Measurements from ENCODE around the gene CD209.

CD209 gene

GRCh38 chr19:7706955-7707456 lies 40.3 kb downstream of the CD209 start:
- H3K4me3 ChIP-seq (ENCODE audit: low read depth, low read length): no peak overlapping the region
- no peaks in the 10 kb centered on the region for H3K27me3 ChIP-seq (replicated peaks)
- in situ Hi-C loops (cut with HindIII; ENCODE audit: low pct_ligation_motif_present, low sequenced_read_pairs): no loop called here
- H3K36me3 ChIP-seq (replicated peaks): no peaks in the 10 kb centered on the region
- no peak for DNase-seq
- no peak overlapping the region for H3K27ac ChIP-seq
- no peak for TF ChIP-seq CTCF (IDR thresholded peaks at IDR 0.05; ENCODE audit: low read depth, low read length, missing control alignments)

DNA sequence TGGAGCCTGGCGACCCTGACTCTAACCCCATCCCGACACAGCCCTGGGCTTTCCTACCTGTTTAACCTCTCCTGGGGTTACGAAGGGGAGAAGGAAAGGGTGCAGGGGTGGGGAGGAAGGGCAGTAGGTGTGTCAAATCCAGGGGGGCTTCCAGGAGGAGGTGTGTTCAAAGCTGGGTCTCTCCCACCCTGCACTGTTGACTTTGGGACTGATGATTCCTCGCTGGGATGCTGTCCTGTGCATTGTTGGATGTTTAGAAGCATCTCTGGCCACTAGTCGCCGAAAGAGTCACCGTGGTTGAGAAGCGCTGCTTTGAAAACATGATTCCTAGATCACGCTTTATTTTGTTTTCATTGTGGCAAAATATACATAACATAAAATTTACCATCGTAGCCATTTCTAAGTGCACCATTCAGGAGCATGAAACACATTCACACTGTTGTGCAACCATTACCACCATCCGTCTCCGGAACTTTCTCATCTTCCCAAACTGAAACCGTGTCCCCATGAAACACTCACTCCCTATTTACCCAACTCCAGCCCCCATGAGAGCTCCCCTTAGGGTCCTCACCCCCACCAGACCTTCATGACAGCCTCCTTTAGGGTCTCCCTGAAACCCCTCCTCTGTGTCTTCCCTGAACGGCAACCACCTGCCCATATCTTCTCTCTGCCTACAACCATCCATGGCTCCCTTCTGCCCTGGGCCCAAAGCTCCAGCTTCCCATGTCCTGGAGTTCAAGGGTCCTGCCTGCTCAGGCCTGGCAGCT lies 41.0 kb downstream of the CD209 start:
- Histone ChIP-seq H3K36me3 (replicated peaks) (no peaks in the 10 kb centered on the region), H3K4me3 (ENCODE audit: low read depth, low read length) (no peak overlapping the region), H3K27ac (no peak overlapping the region), H3K27me3 (replicated peaks) (no peaks in the 10 kb centered on the region)
- DNase-seq: no peak
- in situ Hi-C loops (cut with HindIII; ENCODE audit: low pct_ligation_motif_present, low sequenced_read_pairs): no loop called here
- no peak for TF ChIP-seq CTCF (IDR thresholded peaks at IDR 0.05; ENCODE audit: low read depth, low read length, missing control alignments)

DNA sequence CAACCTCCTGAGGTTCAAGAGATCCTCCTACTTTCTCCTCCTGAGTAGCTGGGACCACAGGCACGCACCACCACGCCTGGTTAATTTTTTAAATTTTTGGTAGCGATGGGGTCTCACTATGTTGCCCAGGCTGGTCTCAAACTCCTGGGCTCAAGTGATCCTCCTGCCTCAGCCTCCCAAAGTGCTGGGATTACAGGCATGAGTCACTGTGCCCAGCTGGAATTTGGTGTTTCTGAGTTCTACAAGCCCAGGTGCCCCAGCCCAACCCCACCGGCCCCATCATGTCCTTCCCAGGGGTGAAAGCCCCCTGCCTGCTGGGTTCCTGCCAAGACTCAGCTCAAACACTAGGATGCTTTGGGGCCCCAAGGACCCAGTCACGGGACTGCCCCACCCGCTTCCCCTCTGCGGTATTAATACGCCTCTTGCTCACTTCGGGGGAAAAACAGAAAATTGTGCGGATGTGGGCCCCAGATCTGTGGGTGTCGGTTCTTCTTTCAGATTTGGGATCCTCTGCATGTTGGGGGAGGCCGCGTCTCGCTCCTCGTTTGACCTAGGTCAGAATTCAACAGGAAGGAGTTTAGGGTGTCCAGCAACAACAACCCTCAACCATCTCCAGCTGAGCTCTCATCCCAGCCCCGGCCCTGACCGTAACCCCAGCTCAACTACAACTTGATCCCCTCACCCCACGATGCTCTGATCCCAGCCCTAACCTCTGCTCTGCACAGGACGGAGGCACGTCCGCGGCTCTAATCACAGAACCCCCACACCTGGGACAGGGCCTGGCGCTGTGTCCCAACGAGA lies 41.7 kb downstream of the CD209 start:
- TF ChIP-seq CTCF (IDR thresholded peaks at IDR 0.05; ENCODE audit: low read depth, low read length, missing control alignments): no peak
- in situ Hi-C loops (cut with HindIII; ENCODE audit: low pct_ligation_motif_present, low sequenced_read_pairs): no loop called here
- Histone ChIP-seq H3K4me3 (ENCODE audit: low read depth, low read length) (no peak overlapping the region), H3K36me3 (replicated peaks) (no peaks in the 10 kb centered on the region), H3K27ac (no peak overlapping the region), H3K27me3 (replicated peaks) (no peaks in the 10 kb centered on the region)
- DNase-seq: no peak

DNA sequence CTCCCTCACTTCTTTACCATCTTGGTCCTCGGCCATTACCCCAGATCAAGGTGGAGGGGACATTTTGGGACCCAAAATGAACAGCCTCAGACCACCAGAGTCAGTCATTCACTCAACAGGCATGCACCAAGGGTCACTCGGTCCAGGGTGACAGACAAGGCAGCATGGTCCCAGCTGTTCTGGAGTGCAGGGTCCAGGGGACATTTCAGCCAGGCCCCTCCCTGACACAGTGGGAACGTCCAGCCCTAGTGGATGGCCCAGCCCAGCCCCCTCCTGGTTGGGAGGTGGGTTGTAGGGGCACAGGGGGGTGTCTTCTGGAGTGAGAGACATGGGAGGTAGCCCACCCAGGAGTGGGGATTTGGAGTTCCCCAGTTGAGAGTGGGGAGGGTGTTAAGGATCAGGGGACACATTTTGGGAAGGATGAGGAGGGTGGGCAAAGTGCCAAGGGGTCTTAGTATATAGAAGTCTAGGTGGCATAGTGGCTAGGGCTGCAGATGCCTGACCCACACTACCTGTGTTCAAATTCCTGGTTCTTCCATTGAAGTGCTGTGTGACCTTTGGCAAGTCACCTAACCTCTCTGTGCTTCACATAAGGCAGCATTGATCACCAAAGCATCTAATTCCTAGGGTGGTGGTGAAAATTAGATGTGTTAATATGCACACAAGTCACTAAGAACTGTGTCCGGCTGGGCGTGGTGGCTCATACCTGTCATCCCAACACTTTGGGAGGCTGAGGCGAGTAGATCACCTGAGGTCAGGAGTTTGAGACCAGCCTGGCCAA lies 42.9 kb downstream of the CD209 start:
- no peak for DNase-seq
- H3K27ac ChIP-seq: no peak overlapping the region
- H3K36me3 ChIP-seq (replicated peaks): no peaks in the 10 kb centered on the region
- TF ChIP-seq CTCF (IDR thresholded peaks at IDR 0.05; ENCODE audit: low read depth, low read length, missing control alignments): no peak
- no peaks in the 10 kb centered on the region for H3K27me3 ChIP-seq (replicated peaks)
- H3K4me3 ChIP-seq (ENCODE audit: low read depth, low read length): no peak overlapping the region
- in situ Hi-C loops (cut with HindIII; ENCODE audit: low pct_ligation_motif_present, low sequenced_read_pairs): no loop called here

GRCh38 chr19:7703332-7703731 lies 44.0 kb downstream of the CD209 start:
- H3K36me3 ChIP-seq (replicated peaks): no peaks in the 10 kb centered on the region
- TF ChIP-seq CTCF (IDR thresholded peaks at IDR 0.05; ENCODE audit: low read depth, low read length, missing control alignments): no peak
- DNase-seq: no peak
- H3K4me3 ChIP-seq (ENCODE audit: low read depth, low read length): no peak overlapping the region
- in situ Hi-C loops (cut with HindIII; ENCODE audit: low pct_ligation_motif_present, low sequenced_read_pairs): no loop called here
- no peaks in the 10 kb centered on the region for H3K27me3 ChIP-seq (replicated peaks)
- H3K27ac ChIP-seq: no peak overlapping the region
